ENCODE measurements around the gene PARD3B.

PARD3B gene

GRCh38 chr2:204529795-204530463, 15.3 kb upstream of the PARD3B start:
- Histone ChIP-seq H3K9me2 (replicated peaks; ENCODE audit: control insufficient read depth, low read length) (no peaks in the 10 kb centered on the region), H3F3A (ENCODE audit: control insufficient read depth, insufficient read depth) (no peaks in the 10 kb centered on the region), H3K4me3 (ENCODE audit: low read length) (no peak overlapping the region), H3K9me3 (ENCODE audit: control insufficient read depth, insufficient read depth, low read length) (no peaks in the 10 kb centered on the region), H3K4me2 (ENCODE audit: low read length) (no peak overlapping the region), H3K79me2 (ENCODE audit: control insufficient read depth, low read length) (no peaks in the 10 kb centered on the region), H3K27me3 (ENCODE audit: control insufficient read depth, low read length) (no peaks in the 10 kb centered on the region), H3K27ac (ENCODE audit: low read depth, low read length) (no peak overlapping the region), H4K20me1 (ENCODE audit: control insufficient read depth, insufficient read depth, low read depth, low read length) (no peaks in the 10 kb centered on the region), H3K4me1 (ENCODE audit: control insufficient read depth, low read length) (no peaks in the 10 kb centered on the region), H3K36me3 (ENCODE audit: control insufficient read depth, low read length) (no peaks in the 10 kb centered on the region)
- TF ChIP-seq CTCF (IDR thresholded peaks at IDR 0.05; ENCODE audit: low read depth, low read length, poor library complexity, severe bottlenecking) = no peak
- TF ChIP-seq EZH2phosphoT487 (IDR thresholded peaks at IDR 0.05; ENCODE audit: borderline replicate concordance, low read length) = no peak

- Histone ChIP-seq H4K20me1 (ENCODE audit: control insufficient read depth, insufficient read depth, low read depth, low read length) (no peaks in the 10 kb centered on the region), H3K9me2 (replicated peaks; ENCODE audit: control insufficient read depth, low read length) (no peaks in the 10 kb centered on the region), H3K27me3 (ENCODE audit: control insufficient read depth, low read length) (no peaks in the 10 kb centered on the region), H3K9me3 (ENCODE audit: control insufficient read depth, insufficient read depth, low read length) (no peaks in the 10 kb centered on the region), H3K4me3 (ENCODE audit: low read length) (no peak overlapping the region), H3K4me1 (ENCODE audit: control insufficient read depth, low read length) (no peaks in the 10 kb centered on the region), H3K79me2 (ENCODE audit: control insufficient read depth, low read length) (no peaks in the 10 kb centered on the region), H3F3A (ENCODE audit: control insufficient read depth, insufficient read depth) (no peaks in the 10 kb centered on the region), H3K4me2 (ENCODE audit: low read length) (no peak overlapping the region), H3K36me3 (ENCODE audit: control insufficient read depth, low read length) (no peaks in the 10 kb centered on the region), H3K27ac (ENCODE audit: low read depth, low read length) (no peak overlapping the region)
- no peak for TF ChIP-seq CTCF (IDR thresholded peaks at IDR 0.05; ENCODE audit: low read depth, low read length, poor library complexity, severe bottlenecking)
- no peak for TF ChIP-seq EZH2phosphoT487 (IDR thresholded peaks at IDR 0.05; ENCODE audit: borderline replicate concordance, low read length)
These were observed 14.8 kb upstream of the PARD3B start for GRCh38 chr2:204530464-204530805.

- Histone ChIP-seq H3K9me3 (ENCODE audit: control insufficient read depth, insufficient read depth, low read length) (no peaks in the 10 kb centered on the region), H3F3A (ENCODE audit: control insufficient read depth, insufficient read depth) (no peaks in the 10 kb centered on the region), H3K4me3 (ENCODE audit: low read length) (no peak overlapping the region), H3K36me3 (ENCODE audit: control insufficient read depth, low read length) (no peaks in the 10 kb centered on the region), H4K20me1 (ENCODE audit: control insufficient read depth, insufficient read depth, low read depth, low read length) (no peaks in the 10 kb centered on the region), H3K9me2 (replicated peaks; ENCODE audit: control insufficient read depth, low read length) (no peaks in the 10 kb centered on the region), H3K79me2 (ENCODE audit: control insufficient read depth, low read length) (no peaks in the 10 kb centered on the region), H3K4me1 (ENCODE audit: control insufficient read depth, low read length) (no peaks in the 10 kb centered on the region), H3K4me2 (ENCODE audit: low read length) (no peak overlapping the region), H3K27me3 (ENCODE audit: control insufficient read depth, low read length) (no peaks in the 10 kb centered on the region), H3K27ac (ENCODE audit: low read depth, low read length) (no peak overlapping the region)
- TF ChIP-seq CTCF (IDR thresholded peaks at IDR 0.05; ENCODE audit: low read depth, low read length, poor library complexity, severe bottlenecking) = no peak
These were observed 11.5 kb upstream of the PARD3B start for GRCh38 chr2:204533629-204534370.
